Testis (tissue), 2 donors: ENCODE data around the gene NCAPD3.

ENCODE experiments used
- POLR2A ChIP-seq: fragments of 450-650 bp; IDR thresholded peaks from one replicate; pipeline ENCODE4 v1.6.1; 2017; ENCODE audit warnings: antibody characterized with exemption, mild to moderate bottlenecking, moderate library complexity
- TF ChIP-seq, protein P1 (sequence below), 3 experiments: fragments of 450-650 bp in 2 of 3; fragments of 200-600 bp in 1 of 3; sonication (generic) in 1 of 3; IDR thresholded peaks; one replicate each; pipeline ENCODE4 v1.5.1; 2016 to 2019; ENCODE audit warnings: antibody characterized with exemption in 3 of 3, mild to moderate bottlenecking in 2 of 3, moderate library complexity in 1 of 3

DNA sequence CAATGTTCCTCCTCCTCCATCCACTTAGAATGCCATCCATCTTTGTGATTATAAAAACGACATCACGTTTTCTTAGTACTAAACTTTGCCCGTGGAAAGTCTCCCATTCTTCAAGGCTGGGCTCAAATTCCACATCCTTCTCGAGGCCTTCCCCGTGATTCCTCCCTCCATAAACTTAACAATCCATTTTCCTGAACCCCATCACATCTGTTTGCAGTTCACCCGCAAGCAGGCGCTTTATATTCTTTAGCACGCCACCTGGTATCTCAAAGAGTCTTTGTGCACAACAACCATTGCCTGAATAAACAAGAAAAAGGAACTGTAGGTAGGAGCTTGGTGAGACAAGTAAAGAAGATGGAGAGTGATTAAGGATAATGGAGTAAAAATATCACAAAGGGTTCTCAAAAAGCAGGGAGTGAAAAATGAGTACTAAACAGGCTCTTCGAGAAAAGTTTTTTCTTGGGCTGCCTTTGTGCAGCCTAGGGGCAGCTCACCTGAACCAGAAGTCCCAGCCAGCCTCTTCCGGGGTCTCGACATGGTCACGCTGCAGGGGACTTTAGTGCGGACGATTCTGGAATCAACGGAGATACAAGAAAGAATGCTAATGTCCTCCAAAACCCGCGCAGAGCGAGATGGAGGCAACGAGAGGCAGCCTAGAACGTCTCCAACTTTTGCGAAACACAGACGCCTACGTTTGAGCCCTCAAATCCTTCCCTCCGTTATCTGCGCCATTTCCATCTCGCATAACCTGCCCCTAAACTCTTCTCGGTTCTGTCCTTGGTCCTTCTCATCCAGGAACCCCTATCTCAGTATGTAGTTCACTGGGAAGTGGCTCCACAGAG is 28.8 kb upstream of the NCAPD3 start:
- TF ChIP-seq, protein P1, sequence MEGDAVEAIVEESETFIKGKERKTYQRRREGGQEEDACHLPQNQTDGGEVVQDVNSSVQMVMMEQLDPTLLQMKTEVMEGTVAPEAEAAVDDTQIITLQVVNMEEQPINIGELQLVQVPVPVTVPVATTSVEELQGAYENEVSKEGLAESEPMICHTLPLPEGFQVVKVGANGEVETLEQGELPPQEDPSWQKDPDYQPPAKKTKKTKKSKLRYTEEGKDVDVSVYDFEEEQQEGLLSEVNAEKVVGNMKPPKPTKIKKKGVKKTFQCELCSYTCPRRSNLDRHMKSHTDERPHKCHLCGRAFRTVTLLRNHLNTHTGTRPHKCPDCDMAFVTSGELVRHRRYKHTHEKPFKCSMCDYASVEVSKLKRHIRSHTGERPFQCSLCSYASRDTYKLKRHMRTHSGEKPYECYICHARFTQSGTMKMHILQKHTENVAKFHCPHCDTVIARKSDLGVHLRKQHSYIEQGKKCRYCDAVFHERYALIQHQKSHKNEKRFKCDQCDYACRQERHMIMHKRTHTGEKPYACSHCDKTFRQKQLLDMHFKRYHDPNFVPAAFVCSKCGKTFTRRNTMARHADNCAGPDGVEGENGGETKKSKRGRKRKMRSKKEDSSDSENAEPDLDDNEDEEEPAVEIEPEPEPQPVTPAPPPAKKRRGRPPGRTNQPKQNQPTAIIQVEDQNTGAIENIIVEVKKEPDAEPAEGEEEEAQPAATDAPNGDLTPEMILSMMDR (IDR thresholded peaks at IDR 0.05) = no peak
- TF ChIP-seq POLR2A = no peak
